GM18505 (cell line): ENCODE measurements around the gene MAGEA12.
"Not testable (repeated sequence)": the region's sequence is repeated elsewhere in the genome, so short reads cannot be mapped to it uniquely, and the experiment has no call there.

ENCODE experiments used
- ATAC-seq: cut with Tn5 transposase; IDR thresholded peaks from one replicate; pipeline ENCODE4 v1.9.1; 2021; ENCODE audit not compliant: unreplicated experiment
- POLR2A ChIP-seq: IDR thresholded peaks from 4 replicates; pipeline ENCODE4 v1.6.1; 2011; ENCODE audit warnings: borderline replicate concordance; ENCODE audit not compliant: insufficient read depth, insufficient read length; ENCODE audit errors: extremely low read depth

MAGEA12 gene

GRCh38 chrX:152738560-152738959, 5.0 kb downstream of the MAGEA12 start:
- ATAC-seq, result no peak
- TF ChIP-seq POLR2A, result no peak

- not testable (repeated sequence) for ATAC-seq
Measured at GRCh38 chrX:152753686-152754650, 20.4 kb downstream of the MAGEA12 start, which contains the start of gene MAGEA2. Gene MAGEA2, minus strand, starts transcription at chrX:152753842. Its CDS starts 2,479 bp downstream, at chrX:152751363.

GRCh38 chrX:152754871-152755270, 21.3 kb downstream of the MAGEA12 start:
- ATAC-seq, result not testable (repeated sequence)

GRCh38 chrX:152758918-152759317, 25.4 kb downstream of the MAGEA12 start, which contains the start of gene CSAG3:
Gene CSAG3, plus strand, starts transcription at chrX:152759218.
- ATAC-seq, result not testable (repeated sequence)

DNA sequence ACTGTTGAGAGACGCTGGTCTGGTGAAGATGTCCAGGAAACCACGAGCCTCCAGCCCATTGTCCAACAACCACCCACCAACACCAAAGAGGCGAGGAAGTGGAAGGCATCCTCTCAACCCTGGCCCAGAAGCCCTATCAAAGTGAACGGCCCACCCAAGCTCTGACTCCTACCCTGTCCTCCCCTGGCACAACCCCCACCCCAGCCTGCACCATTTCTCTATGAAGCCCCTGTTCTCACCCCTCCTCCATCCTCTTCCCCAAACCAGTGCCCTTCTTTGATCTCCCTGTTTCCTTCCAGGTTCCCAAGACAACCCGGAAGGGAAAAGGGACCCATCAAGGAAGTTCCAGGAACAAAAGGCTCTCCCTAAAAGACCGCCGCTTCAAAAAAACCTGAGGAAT, 26.0 kb downstream of the MAGEA12 start:
- ATAC-seq, result not testable (repeated sequence)

GRCh38 chrX:152761582-152761981, 28.0 kb downstream of the MAGEA12 start:
- not testable (repeated sequence) for ATAC-seq

DNA sequence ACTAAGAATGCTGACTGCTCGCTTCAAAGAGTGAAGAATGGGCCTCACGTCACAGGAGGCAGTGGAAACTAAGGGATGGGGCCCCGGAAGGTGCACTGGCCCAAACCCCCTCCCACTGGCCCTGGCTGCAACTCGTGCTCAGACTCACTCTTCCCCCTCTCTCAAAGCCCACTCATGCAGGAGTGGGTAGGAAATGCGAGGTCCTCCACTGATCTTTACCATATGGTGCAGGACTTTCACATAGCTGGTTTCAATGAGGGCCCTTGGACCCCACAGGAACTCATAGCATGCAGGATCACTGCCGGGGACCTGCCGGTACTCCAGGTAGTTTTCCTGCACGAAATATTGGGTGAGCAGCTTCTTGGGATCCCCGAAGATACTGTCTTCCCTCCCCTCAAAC, 33.0 kb downstream of the MAGEA12 start:
- ATAC-seq, result not testable (repeated sequence)

- not testable (repeated sequence) for ATAC-seq
Measured at GRCh38 chrX:152769549-152770289, 36.2 kb downstream of the MAGEA12 start, which contains the start of gene MAGEA6. Gene MAGEA6, minus strand, starts transcription at chrX:152769689. Its CDS starts 2,039 bp downstream, at chrX:152767650.

DNA sequence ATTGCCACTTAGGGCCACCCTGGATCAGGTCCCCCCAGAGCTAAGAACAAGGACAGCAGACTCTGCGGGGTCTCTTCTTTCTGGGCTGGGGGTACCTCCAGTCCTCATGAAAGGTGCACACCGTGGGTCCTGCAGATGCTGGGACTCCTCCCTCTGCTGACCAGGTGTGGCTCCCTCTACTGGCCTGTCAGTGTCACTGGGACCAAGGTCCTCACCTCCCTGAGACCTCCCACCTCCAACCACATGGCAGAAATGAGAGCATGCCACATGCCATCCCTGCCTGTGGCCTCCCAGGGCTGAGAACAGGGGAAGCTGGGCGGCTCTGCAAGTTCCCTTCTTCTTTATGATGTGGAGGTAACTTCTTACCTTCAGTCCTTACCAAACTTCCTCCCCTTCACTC, 53.5 kb downstream of the MAGEA12 start:
- ATAC-seq, result peak; percentile 87
